GM23338 (cell line): ENCODE data around the gene GALNT6. TPM values are rescaled to one million over a fixed set of nuclear protein-coding genes. Genes with fewer than 3 reads are reported as not detected.

Experiments used
- ATAC-seq: fragments of 200-7000 bp; cut with Tn5 transposase; 3 replicates; pipeline ENCODE4 v1.9.1; 2020
- DNase-seq: peaks from one replicate; pipeline ENCODE4 v3.0.0-alpha.2; 2015; ENCODE audit warnings: low spot score
- H2AFZ ChIP-seq: fragments of 200-600 bp; sonication (generic); 2 replicates; pipeline ENCODE4 v1.8.0; 2016; ENCODE audit warnings: antibody characterized with exemption, mild to moderate bottlenecking, moderate library complexity
- H3F3A ChIP-seq: fragments of 200-600 bp; sonication (generic); replicated peaks from 2 replicates; pipeline ENCODE4 v1.8.0; 2017; ENCODE audit warnings: antibody characterized with exemption, mixed run types, low read depth
- H3K27ac ChIP-seq: fragments of 200-600 bp; sonication (generic); 2 replicates; pipeline ENCODE4 v1.6.1; 2016; ENCODE audit warnings: low read depth
- H3K27me3 ChIP-seq: fragments of 200-600 bp; sonication (generic); 2 replicates; pipeline ENCODE4 v1.8.0; 2016; ENCODE audit warnings: mild to moderate bottlenecking, mixed run types, moderate library complexity; ENCODE audit not compliant: insufficient read depth
- H3K36me3 ChIP-seq: fragments of 200-600 bp; sonication (generic); 2 replicates; pipeline ENCODE4 v1.8.0; 2016; ENCODE audit warnings: mild to moderate bottlenecking; ENCODE audit not compliant: insufficient read depth
- H3K4me1 ChIP-seq: fragments of 200-600 bp; sonication (generic); 2 replicates; pipeline ENCODE4 v1.8.0; 2016; ENCODE audit warnings: mild to moderate bottlenecking, moderate library complexity; ENCODE audit not compliant: insufficient read depth
- H3K4me2 ChIP-seq: fragments of 200-600 bp; sonication (generic); 2 replicates; pipeline ENCODE4 v1.7.1; 2017; ENCODE audit warnings: mixed run types
- H3K4me3 ChIP-seq: fragments of 200-600 bp; sonication (generic); 2 replicates; pipeline ENCODE4 v1.6.1; 2016; ENCODE audit warnings: mixed run types
- H3K79me2 ChIP-seq: fragments of 200-600 bp; sonication (generic); replicated peaks from 2 replicates; pipeline ENCODE4 v1.8.0; 2017; ENCODE audit warnings: mild to moderate bottlenecking; ENCODE audit not compliant: insufficient read depth
- H3K9me2 ChIP-seq: fragments of 200-600 bp; sonication (generic); 2 replicates; pipeline ENCODE4 v1.8.0; 2017; ENCODE audit not compliant: insufficient read depth
- H4K20me1 ChIP-seq: fragments of 200-600 bp; sonication (generic); replicated peaks from 2 replicates; pipeline ENCODE4 v1.8.0; 2017; ENCODE audit warnings: mild to moderate bottlenecking; ENCODE audit not compliant: insufficient read depth
- H3K27ac Mint-ChIP-seq: 2 replicates; pipeline ENCODE4 v1.8.0; 2020; ENCODE audit warnings: inconsistent platforms, mild to moderate bottlenecking, moderate library complexity, mixed read lengths
- H3K27me3 Mint-ChIP-seq: 3 replicates; pipeline ENCODE4 v1.8.0; 2022; ENCODE audit warnings: low read depth, mild to moderate bottlenecking, moderate library complexity, mixed read lengths, inconsistent platforms; ENCODE audit not compliant: insufficient read depth, poor library complexity
- H3K36me3 Mint-ChIP-seq: 3 replicates; pipeline ENCODE4 v1.8.0; 2021; ENCODE audit warnings: low read depth, mild to moderate bottlenecking, inconsistent platforms, moderate library complexity, mixed read lengths
- H3K4me1 Mint-ChIP-seq: 3 replicates; pipeline ENCODE4 v1.8.0; 2020; ENCODE audit warnings: mild to moderate bottlenecking, inconsistent platforms, mixed read lengths
- H3K4me3 Mint-ChIP-seq: 3 replicates; pipeline ENCODE4 v1.8.0; 2021; ENCODE audit warnings: moderate library complexity, mild to moderate bottlenecking, inconsistent platforms, mixed read lengths
- H3K9me3 Mint-ChIP-seq: 3 replicates; pipeline ENCODE4 v1.8.0; 2020; ENCODE audit warnings: moderate library complexity, mild to moderate bottlenecking, inconsistent platforms, mixed read lengths
- CREB1 ChIP-seq: fragments of 250-450 bp; sonication (Bioruptor Pico); IDR thresholded peaks from 2 replicates; pipeline ENCODE4 v1.5.0; 2020; ENCODE audit warnings: low read depth, mild to moderate bottlenecking, moderate library complexity
- CTCF ChIP-seq, 2 experiments: fragments of 200-600 bp in 1 of 2; sonication (generic) in 1 of 2; conservative IDR thresholded peaks; 2 replicates each; pipeline versions ENCODE4 v1.5.1 to v1.6.1; 2016 to 2017; ENCODE audit warnings: antibody characterized with exemption in 2 of 2, low read depth in 2 of 2, mild to moderate bottlenecking in 2 of 2, moderate library complexity in 1 of 2
- EZH2 ChIP-seq: fragments of 200-600 bp; sonication (generic); IDR thresholded peaks from one replicate; pipeline ENCODE4 v1.8.0; 2017; ENCODE audit warnings: antibody characterized with exemption, mild to moderate bottlenecking, low read depth; ENCODE audit not compliant: unreplicated experiment
- EZH2phosphoT487 ChIP-seq: fragments of 200-600 bp; sonication (generic); IDR thresholded peaks from one replicate; pipeline ENCODE4 v1.8.1; 2018; ENCODE audit warnings: antibody characterized with exemption; ENCODE audit not compliant: unreplicated experiment
- JUNB ChIP-seq: IDR thresholded peaks from one replicate; pipeline ENCODE4 v1.6.1; 2016; ENCODE audit warnings: antibody characterized with exemption; ENCODE audit not compliant: unreplicated experiment
- NANOG ChIP-seq: IDR thresholded peaks from 2 replicates; pipeline ENCODE4 v1.6.1; 2016; ENCODE audit warnings: antibody characterized with exemption, borderline replicate concordance
- POLR2AphosphoS5 ChIP-seq: IDR thresholded peaks from 2 replicates; pipeline ENCODE4 v1.6.1; 2016; ENCODE audit warnings: antibody characterized with exemption, low read depth
- REST ChIP-seq: IDR thresholded peaks from one replicate; pipeline ENCODE4 v1.6.1; 2018; ENCODE audit warnings: antibody characterized with exemption; ENCODE audit not compliant: unreplicated experiment
- STAT1 ChIP-seq: IDR thresholded peaks from one replicate; pipeline ENCODE4 v1.6.1; 2016; ENCODE audit warnings: antibody characterized with exemption; ENCODE audit not compliant: unreplicated experiment
- ZNF114 ChIP-seq: fragments of 250-450 bp; sonication (Bioruptor Pico); IDR thresholded peaks from 2 replicates; pipeline ENCODE4 v1.5.0; 2020; ENCODE audit warnings: mild to moderate bottlenecking, moderate library complexity
- ZNF331 ChIP-seq: fragments of 250-450 bp; sonication (Bioruptor Pico); IDR thresholded peaks from 2 replicates; pipeline ENCODE4 v1.5.0; 2020; ENCODE audit warnings: low read depth, mild to moderate bottlenecking, moderate library complexity
- ZNF462 ChIP-seq: fragments of 250-450 bp; sonication (Bioruptor Pico); IDR thresholded peaks from 2 replicates; pipeline ENCODE4 v1.5.0; 2020; ENCODE audit warnings: mild to moderate bottlenecking, moderate library complexity
- polyA plus RNA-seq: library from polyadenylated mRNA; unstranded; fragments of >200 nt; fragmentation: Nextera tagmentation; extraction: Ambion mirVana; gene quantifications from 2 replicates; pipeline ENCODE4 v1.2.1, GENCODE V29; 2016
- total RNA-seq: library from RNA; depleted of rRNA; stranded (reverse); fragments of >200 nt; shearing (Covaris generic); gene quantifications from 2 replicates; pipeline ENCODE4 v1.2.3, GENCODE V29; 2014
- TF ChIP-seq, protein P1 (sequence below): IDR thresholded peaks from 2 replicates; pipeline ENCODE4 v1.6.1; 2016; ENCODE audit warnings: antibody characterized with exemption

The GALNT6 gene
- total and polyA plus RNA-seq, 2 experiments from 2014 or later = 8.1 to 18.6 TPM

DNA sequence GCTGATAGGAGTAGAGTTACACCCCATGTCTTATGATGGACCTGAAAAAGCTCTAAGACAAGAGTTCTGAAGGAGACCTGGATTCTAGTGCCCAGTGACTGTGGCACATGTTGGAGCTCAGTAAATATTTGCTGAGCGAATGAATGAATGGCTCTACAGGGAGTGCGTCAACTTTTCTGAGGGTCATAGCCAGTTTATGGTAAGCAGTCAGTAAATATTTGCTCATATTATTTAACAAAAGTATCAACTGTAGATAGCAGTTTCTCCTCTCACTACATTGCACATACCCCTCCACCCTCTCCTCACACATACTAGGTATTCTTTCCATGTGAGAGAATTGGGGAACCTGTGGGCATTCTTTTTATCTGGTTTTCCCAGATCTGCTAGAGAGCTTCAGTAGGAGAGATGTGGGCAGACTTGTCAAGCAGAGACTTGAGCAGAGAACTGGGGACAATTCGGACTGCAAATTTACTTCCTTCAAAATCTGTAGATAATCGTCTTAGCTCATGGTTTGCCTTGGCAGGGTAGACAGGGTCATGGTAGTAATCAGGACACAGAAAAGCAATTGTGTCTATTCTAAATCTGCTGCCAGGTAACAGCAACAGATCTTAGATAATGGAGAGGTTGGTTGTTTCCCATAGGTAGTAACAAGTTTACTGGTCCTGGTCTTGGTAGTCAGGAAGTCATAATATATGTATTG is 39.1 kb upstream of the GALNT6 start:
- Histone ChIP-seq H3K4me1 (peaks cover 31% of the 10 kb centered on the region), H3K4me2 (no peak overlapping the region), H3F3A (0 out of 2 replicates have a peak, but pooled peaks cover 2% of the 10 kb centered on the region), H3K4me3 (no peak overlapping the region), H2AFZ (no peak overlapping the region), H3K36me3 (no peaks in the 10 kb centered on the region), H3K27ac (no peak overlapping the region), H3K9me2 (peaks cover 4% of the 10 kb centered on the region; the same call in 1 of the 2 replicates), H3K79me2 (peaks cover 25% of the 10 kb centered on the region), H4K20me1 (peaks cover 5% of the 10 kb centered on the region), H3K27me3 (no peaks in the 10 kb centered on the region)
- H3K4me1 Mint-ChIP-seq = peaks cover 11% of the 10 kb centered on the region; the same call in 2 of the 3 replicates
- TF ChIP-seq REST (no peak), CREB1 (no peak), ZNF114 (CRISPR knock-in tag) (no peak), STAT1 (no peak), ZNF331 (CRISPR knock-in tag) (no peak), EZH2 (no peak), EZH2phosphoT487 (no peak), NANOG (no peak), ZNF462 (CRISPR knock-in tag) (no peak), CTCF (conservative IDR thresholded peaks at IDR 0.05; ENCODE audit: low read depth in 2 of 2) (no peak), JUNB (no peak), POLR2AphosphoS5 (no peak)
- TF ChIP-seq, protein P1, sequence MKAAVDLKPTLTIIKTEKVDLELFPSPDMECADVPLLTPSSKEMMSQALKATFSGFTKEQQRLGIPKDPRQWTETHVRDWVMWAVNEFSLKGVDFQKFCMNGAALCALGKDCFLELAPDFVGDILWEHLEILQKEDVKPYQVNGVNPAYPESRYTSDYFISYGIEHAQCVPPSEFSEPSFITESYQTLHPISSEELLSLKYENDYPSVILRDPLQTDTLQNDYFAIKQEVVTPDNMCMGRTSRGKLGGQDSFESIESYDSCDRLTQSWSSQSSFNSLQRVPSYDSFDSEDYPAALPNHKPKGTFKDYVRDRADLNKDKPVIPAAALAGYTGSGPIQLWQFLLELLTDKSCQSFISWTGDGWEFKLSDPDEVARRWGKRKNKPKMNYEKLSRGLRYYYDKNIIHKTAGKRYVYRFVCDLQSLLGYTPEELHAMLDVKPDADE = no peak
- H3K27ac Mint-ChIP-seq = no peak overlapping the region
- H3K4me3 Mint-ChIP-seq = no peak overlapping the region
- no peaks in the 10 kb centered on the region; the same call in 2 of the 3 replicates for H3K9me3 Mint-ChIP-seq
- DNase-seq = no peak
- ATAC-seq = no peak
- peaks cover under 1% of the 10 kb centered on the region for H3K27me3 Mint-ChIP-seq
- H3K36me3 Mint-ChIP-seq = no peaks in the 10 kb centered on the region; the same call in 2 of the 3 replicates
